ENCODE results near the gene WBP2NL.

Gene WBP2NL

GRCh38 chr22:42021571-42021970 is 23.0 kb downstream of the WBP2NL start:
- TF ChIP-seq FOXK2 (IDR thresholded peaks at IDR 0.05) = no peak
- no peak for TF ChIP-seq ARNT (IDR thresholded peaks at IDR 0.05)
- no peak for TF ChIP-seq L3MBTL2 (conservative IDR thresholded peaks at IDR 0.05)
- no peak for TF ChIP-seq CTBP1 (IDR thresholded peaks at IDR 0.05; ENCODE audit: borderline replicate concordance)
- TF ChIP-seq SUZ12 (IDR thresholded peaks at IDR 0.05) = no peak
- no peak for TF ChIP-seq FOXA1 (IDR thresholded peaks at IDR 0.05)
- no peak for TF ChIP-seq LEF1 (IDR thresholded peaks at IDR 0.05; ENCODE audit: borderline replicate concordance)
- no peak for TF ChIP-seq SP1 (IDR thresholded peaks at IDR 0.05)
- no peak for TF ChIP-seq FOXM1 (IDR thresholded peaks at IDR 0.05; ENCODE audit: borderline replicate concordance)
- no peak for TF ChIP-seq NFRKB (IDR thresholded peaks at IDR 0.05)
- TF ChIP-seq ZNF384 (IDR thresholded peaks at IDR 0.05) = no peak
- no peak for TF ChIP-seq HDGF (IDR thresholded peaks at IDR 0.05; ENCODE audit: borderline replicate concordance)
- no peak for TF ChIP-seq ELF4 (IDR thresholded peaks at IDR 0.05)
- TF ChIP-seq PKNOX1 (IDR thresholded peaks at IDR 0.05) = no peak
- TF ChIP-seq BHLHE40 (IDR thresholded peaks at IDR 0.05; ENCODE audit: borderline replicate concordance) = no peak
- ChIA-PET CTCF (interaction anchor here (0.6 kb wide), 1 partner anchor 924 kb away, joined by 6 read pairs; no protein-coding TSS in a partner anchor), POLR2A (interaction anchor here (1.0 kb wide), 1 partner anchor 52 kb away, joined by 3 read pairs; the partner anchor contains the start of gene SEPTIN3)
- DNase-seq (ENCODE audit: extremely low spot score) = no peak

GRCh38 chr22:42022162-42022847 is 23.7 kb downstream of the WBP2NL start:
- DNase-seq (ENCODE audit: extremely low spot score) = no peak
- ChIA-PET POLR2A (interaction anchor here (1.0 kb wide), 1 partner anchor 53 kb away, joined by 3 read pairs; the partner anchor contains the start of gene SEPTIN3), CTCF (interaction anchor here (0.6 kb wide), 1 partner anchor 923 kb away, joined by 6 read pairs; no protein-coding TSS in a partner anchor)
- TF ChIP-seq ZNF384 (IDR thresholded peaks at IDR 0.05) (no peak), PKNOX1 (IDR thresholded peaks at IDR 0.05) (no peak), LEF1 (IDR thresholded peaks at IDR 0.05; ENCODE audit: borderline replicate concordance) (no peak), SUZ12 (IDR thresholded peaks at IDR 0.05) (no peak), FOXA1 (IDR thresholded peaks at IDR 0.05) (no peak), L3MBTL2 (conservative IDR thresholded peaks at IDR 0.05) (no peak)

- DNase-seq (ENCODE audit: extremely low spot score) = no peak
- TF ChIP-seq PKNOX1 (IDR thresholded peaks at IDR 0.05) = no peak
- no peak for TF ChIP-seq CTBP1 (IDR thresholded peaks at IDR 0.05; ENCODE audit: borderline replicate concordance)
- TF ChIP-seq NFRKB (IDR thresholded peaks at IDR 0.05) = no peak
- TF ChIP-seq FOXK2 (IDR thresholded peaks at IDR 0.05) = no peak
- no peak for TF ChIP-seq ZNF384 (IDR thresholded peaks at IDR 0.05)
- no peak for TF ChIP-seq FOXM1 (IDR thresholded peaks at IDR 0.05; ENCODE audit: borderline replicate concordance)
- TF ChIP-seq L3MBTL2 (conservative IDR thresholded peaks at IDR 0.05) = no peak
- no peak for TF ChIP-seq FOXA1 (IDR thresholded peaks at IDR 0.05)
- TF ChIP-seq ARNT (IDR thresholded peaks at IDR 0.05) = no peak
- no peak for TF ChIP-seq HDGF (IDR thresholded peaks at IDR 0.05; ENCODE audit: borderline replicate concordance)
- no peak for TF ChIP-seq SP1 (IDR thresholded peaks at IDR 0.05)
- no peak for TF ChIP-seq ELF4 (IDR thresholded peaks at IDR 0.05)
- no peak for TF ChIP-seq SUZ12 (IDR thresholded peaks at IDR 0.05)
- no peak for TF ChIP-seq LEF1 (IDR thresholded peaks at IDR 0.05; ENCODE audit: borderline replicate concordance)
- no peak for TF ChIP-seq TARDBP (IDR thresholded peaks at IDR 0.05)
- no peak for TF ChIP-seq BHLHE40 (IDR thresholded peaks at IDR 0.05; ENCODE audit: borderline replicate concordance)
- POLR2A ChIA-PET = no interaction called here
- CTCF ChIA-PET = no interaction called here
These were observed 26.8 kb downstream of the WBP2NL start for GRCh38 chr22:42025421-42025820.

GRCh38 chr22:42026705-42027104 is 28.1 kb downstream of the WBP2NL start:
- no peak for DNase-seq (ENCODE audit: extremely low spot score)
- TF ChIP-seq ELF4 (IDR thresholded peaks at IDR 0.05) (no peak), ARNT (IDR thresholded peaks at IDR 0.05) (no peak), PKNOX1 (IDR thresholded peaks at IDR 0.05) (no peak), LEF1 (IDR thresholded peaks at IDR 0.05; ENCODE audit: borderline replicate concordance) (no peak), L3MBTL2 (conservative IDR thresholded peaks at IDR 0.05) (no peak), FOXK2 (IDR thresholded peaks at IDR 0.05) (no peak), FOXM1 (IDR thresholded peaks at IDR 0.05; ENCODE audit: borderline replicate concordance) (no peak), BHLHE40 (IDR thresholded peaks at IDR 0.05; ENCODE audit: borderline replicate concordance) (no peak), NFRKB (IDR thresholded peaks at IDR 0.05) (no peak), TARDBP (IDR thresholded peaks at IDR 0.05) (no peak), HDGF (IDR thresholded peaks at IDR 0.05; ENCODE audit: borderline replicate concordance) (no peak)
- ChIA-PET CTCF (no interaction called here), POLR2A (no interaction called here)

GRCh38 chr22:42033263-42034181 is 34.9 kb downstream of the WBP2NL start:
- ChIA-PET POLR2A (interaction anchor here (1.4 kb wide), 1 partner anchor 38 kb away, joined by 3 read pairs; no protein-coding TSS in a partner anchor), CTCF (no interaction called here)
- TF ChIP-seq CTBP1 (IDR thresholded peaks at IDR 0.05; ENCODE audit: borderline replicate concordance) (no peak), PKNOX1 (IDR thresholded peaks at IDR 0.05) (no peak), HDGF (IDR thresholded peaks at IDR 0.05; ENCODE audit: borderline replicate concordance) (no peak), ZNF384 (IDR thresholded peaks at IDR 0.05) (no peak), SUZ12 (IDR thresholded peaks at IDR 0.05) (no peak), SP1 (IDR thresholded peaks at IDR 0.05) (no peak), ELF4 (IDR thresholded peaks at IDR 0.05) (no peak), FOXM1 (IDR thresholded peaks at IDR 0.05; ENCODE audit: borderline replicate concordance) (no peak), TARDBP (IDR thresholded peaks at IDR 0.05) (no peak), FOXA1 (IDR thresholded peaks at IDR 0.05) (no peak), L3MBTL2 (conservative IDR thresholded peaks at IDR 0.05) (no peak), NFRKB (IDR thresholded peaks at IDR 0.05) (no peak), FOXK2 (IDR thresholded peaks at IDR 0.05) (no peak), LEF1 (IDR thresholded peaks at IDR 0.05; ENCODE audit: borderline replicate concordance) (no peak), ARNT (IDR thresholded peaks at IDR 0.05) (no peak)
- DNase-seq (ENCODE audit: extremely low spot score) = no peak
